Inferior parietal cortex (tissue), 1 donor: ENCODE measurements around the gene SIAH3.
A peak's percentile ranks its signal among the peaks of the same experiment; 100 is the strongest.

ENCODE experiments used
- DNase-seq: peaks from one replicate; pipeline ENCODE4 v3.0.0-alpha.2; 2016; ENCODE audit errors: extremely low spot score

The SIAH3 gene

GRCh38 chr13:45863709-45864590 lies 12.4 kb upstream of the SIAH3 start:
- DNase-seq: peak; percentile 56

- no peak for DNase-seq
These were observed 9.8 kb upstream of the SIAH3 start for GRCh38 chr13:45861322-45861721.

- DNase-seq: no peak
These were observed 8.7 kb upstream of the SIAH3 start for GRCh38 chr13:45860240-45860639.

GRCh38 chr13:45859705-45860104 lies 8.2 kb upstream of the SIAH3 start:
- DNase-seq: no peak

- no peak for DNase-seq
These were observed 941 bp upstream of the SIAH3 start for GRCh38 chr13:45852494-45852893.

- DNase-seq: no peak
These were observed 403 bp upstream of the SIAH3 start for GRCh38 chr13:45851956-45852355.

- no peak for DNase-seq
These were observed 1.4 kb downstream of the SIAH3 start for GRCh38 chr13:45850027-45850613.

GRCh38 chr13:45849408-45849807 lies 2.1 kb downstream of the SIAH3 start:
- DNase-seq: no peak

GRCh38 chr13:45847554-45848224 lies 3.9 kb downstream of the SIAH3 start:
- no peak for DNase-seq

GRCh38 chr13:45846681-45847080 lies 4.9 kb downstream of the SIAH3 start:
- DNase-seq: no peak

GRCh38 chr13:45838171-45838745 lies 13.3 kb downstream of the SIAH3 start:
- DNase-seq: no peak

GRCh38 chr13:45837111-45837510 lies 14.4 kb downstream of the SIAH3 start:
- DNase-seq: no peak

- DNase-seq: no peak
These were observed 17.1 kb downstream of the SIAH3 start for GRCh38 chr13:45834411-45834994.

GRCh38 chr13:45833663-45834375 lies 17.7 kb downstream of the SIAH3 start:
- DNase-seq: no peak

GRCh38 chr13:45833242-45833641 lies 18.3 kb downstream of the SIAH3 start:
- no peak for DNase-seq

- DNase-seq: no peak
These were observed 19.7 kb downstream of the SIAH3 start for GRCh38 chr13:45831851-45832250.

GRCh38 chr13:45830121-45830520 lies 21.4 kb downstream of the SIAH3 start:
- no peak for DNase-seq

- no peak for DNase-seq
These were observed 23.1 kb downstream of the SIAH3 start for GRCh38 chr13:45828256-45828968.

GRCh38 chr13:45827318-45827717 lies 24.2 kb downstream of the SIAH3 start:
- no peak for DNase-seq

GRCh38 chr13:45826731-45827130 lies 24.8 kb downstream of the SIAH3 start:
- no peak for DNase-seq

- DNase-seq: no peak
These were observed 26.2 kb downstream of the SIAH3 start for GRCh38 chr13:45825387-45825650.
